Femur (tissue), 1 donor: Measurements from ENCODE around the gene CDPF1.
"Not testable (repeated sequence)": the region's sequence is repeated elsewhere in the genome, so short reads cannot be mapped to it uniquely, and the experiment has no call there.

Source experiments
- DNase-seq: peaks from one replicate; pipeline ENCODE4 v3.0.0-alpha.2; 2017

Gene CDPF1

DNA sequence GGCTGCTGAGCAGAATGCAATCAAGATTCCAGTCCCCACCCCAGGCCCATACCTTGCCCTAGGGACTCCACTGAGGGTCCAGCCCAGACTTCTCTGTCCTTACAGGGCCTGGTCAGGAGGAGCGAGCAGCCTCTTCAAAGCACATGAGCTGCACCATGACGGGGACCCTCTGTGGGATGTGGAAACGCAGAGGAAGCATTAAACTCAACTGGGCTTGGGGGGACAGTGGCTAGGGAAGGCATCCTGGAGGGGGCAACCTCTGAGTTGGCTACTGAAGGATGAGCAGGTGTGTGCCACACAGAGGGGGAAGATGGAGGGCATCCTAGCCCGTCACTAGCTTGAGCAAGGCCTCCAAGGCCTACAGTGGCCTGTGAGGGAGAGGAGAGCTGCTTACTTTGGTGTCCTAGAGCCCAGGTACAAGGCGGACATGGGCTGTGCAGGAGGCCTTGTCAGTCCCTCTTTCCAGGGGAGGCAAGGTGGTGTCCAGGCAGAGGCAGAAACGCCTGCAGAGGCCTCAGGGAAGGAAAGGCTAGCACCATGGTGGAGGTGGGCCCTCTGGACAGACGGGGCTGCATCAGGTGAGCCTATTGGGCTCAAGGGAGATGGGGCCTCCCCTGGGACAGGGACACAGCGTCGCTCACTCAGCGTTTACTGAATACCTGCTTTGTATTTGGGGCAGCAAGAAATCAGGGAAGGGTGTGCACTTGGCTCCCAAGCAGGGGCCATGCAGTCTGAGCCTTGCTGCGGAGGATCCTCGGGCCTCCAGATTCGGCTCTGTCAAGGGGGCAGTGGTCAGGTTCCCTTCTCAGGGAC lies 32.0 kb upstream of the CDPF1 start:
- DNase-seq: no peak

- no peak for DNase-seq
Observed at GRCh38 chr22:46280999-46281623, 31.0 kb upstream of the CDPF1 start.

DNA sequence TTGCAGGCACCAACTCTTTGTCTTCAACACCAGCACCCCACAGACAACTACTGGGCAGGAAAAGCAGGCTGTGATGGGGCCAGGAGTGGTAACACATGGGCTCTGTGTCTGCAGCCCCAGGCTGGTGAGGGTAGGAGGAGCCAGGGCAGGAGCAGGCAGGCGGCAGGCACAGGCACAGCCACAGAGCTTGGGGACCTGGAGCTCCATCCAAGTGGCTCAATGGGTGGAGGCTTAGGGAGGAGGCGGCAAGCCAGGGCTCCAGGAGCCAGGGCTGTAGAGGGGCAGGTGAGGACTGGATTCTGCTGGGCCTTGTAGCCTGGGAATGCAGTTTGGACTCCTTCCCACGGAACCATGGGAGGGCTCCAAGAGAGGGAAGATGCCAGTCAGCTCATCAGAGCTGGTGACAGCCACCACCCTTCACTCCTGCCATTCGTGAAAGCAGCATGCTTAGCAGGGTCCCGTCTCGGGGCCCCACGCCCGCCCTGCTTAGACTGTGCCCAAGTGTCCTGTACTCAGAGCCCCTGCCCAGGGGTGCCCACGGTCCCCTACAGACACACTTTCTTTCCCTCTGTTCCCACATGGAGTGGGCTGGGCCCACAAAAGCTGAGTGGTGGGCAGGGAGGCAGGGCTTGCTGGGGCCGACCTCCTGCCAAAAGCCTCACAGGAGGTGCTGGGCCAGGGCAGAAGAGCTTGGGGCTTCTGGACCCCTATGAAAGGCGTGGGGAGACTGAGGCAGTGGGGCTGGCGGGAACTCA lies 30.1 kb upstream of the CDPF1 start:
- DNase-seq: no peak

DNA sequence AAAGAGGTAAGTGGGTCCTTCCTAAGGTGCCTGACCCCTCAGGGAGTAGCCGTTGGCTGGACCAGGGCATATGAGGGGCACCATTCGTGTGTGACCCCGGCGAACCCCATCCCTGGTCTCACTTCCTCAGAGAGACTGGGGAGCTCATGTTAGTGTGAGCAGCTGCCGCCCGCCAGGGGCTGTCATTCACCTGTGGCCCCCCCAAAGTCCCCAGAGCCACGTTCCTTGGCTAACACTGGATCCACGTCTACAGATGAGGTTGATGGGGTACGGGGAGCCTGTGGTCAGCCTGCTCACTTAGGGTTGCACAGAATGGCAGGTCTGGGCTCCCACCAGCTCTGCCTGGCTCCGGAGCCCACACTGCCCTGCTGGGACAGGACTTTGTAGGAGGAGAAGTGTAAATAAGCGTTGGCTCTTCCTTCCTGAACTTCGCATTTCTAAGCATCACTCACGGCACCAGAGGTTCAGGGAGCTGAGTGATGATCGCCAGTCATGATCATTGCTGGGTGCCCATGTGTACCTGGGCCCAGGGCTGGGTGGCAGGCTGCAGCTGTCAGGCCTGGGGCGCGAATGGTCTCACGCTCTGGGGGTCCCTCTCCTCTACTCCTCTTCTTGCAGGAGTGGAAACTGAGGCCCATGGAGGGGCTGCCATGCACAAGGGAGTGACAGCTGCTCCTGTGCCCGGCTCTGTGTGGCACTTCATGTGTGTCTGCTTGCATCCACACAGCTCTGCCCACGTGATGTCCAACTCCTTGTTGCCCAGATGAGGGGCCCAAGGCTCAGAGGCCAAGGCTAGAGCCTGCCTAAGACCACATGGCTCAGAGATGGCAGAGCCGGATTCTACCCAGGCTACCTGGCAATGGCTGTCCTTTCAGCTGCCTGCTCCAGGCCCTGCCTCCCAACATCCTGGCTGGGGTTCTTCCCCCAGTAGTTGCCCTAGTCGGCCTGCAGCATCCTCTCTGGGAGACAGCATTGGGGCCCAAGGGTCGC lies 28.9 kb upstream of the CDPF1 start:
- no peak for DNase-seq

DNA sequence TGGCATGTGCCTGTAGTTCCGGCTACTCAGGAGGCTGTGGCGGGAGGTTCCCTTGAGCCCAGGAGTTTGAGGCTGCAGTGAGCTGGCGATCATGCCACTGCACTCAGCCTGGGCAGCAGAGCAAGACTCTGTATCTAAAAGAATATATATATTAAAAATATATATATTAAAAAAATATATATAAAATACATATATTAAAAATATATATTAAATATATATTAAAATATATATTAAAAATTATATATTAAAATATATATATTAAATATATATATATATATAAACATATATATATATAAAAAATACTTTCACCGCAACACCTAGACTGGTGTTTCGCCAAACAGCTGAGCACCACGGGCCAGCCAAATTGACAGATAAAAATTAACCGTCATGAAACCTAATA lies 26.5 kb upstream of the CDPF1 start:
- DNase-seq: no peak

DNA sequence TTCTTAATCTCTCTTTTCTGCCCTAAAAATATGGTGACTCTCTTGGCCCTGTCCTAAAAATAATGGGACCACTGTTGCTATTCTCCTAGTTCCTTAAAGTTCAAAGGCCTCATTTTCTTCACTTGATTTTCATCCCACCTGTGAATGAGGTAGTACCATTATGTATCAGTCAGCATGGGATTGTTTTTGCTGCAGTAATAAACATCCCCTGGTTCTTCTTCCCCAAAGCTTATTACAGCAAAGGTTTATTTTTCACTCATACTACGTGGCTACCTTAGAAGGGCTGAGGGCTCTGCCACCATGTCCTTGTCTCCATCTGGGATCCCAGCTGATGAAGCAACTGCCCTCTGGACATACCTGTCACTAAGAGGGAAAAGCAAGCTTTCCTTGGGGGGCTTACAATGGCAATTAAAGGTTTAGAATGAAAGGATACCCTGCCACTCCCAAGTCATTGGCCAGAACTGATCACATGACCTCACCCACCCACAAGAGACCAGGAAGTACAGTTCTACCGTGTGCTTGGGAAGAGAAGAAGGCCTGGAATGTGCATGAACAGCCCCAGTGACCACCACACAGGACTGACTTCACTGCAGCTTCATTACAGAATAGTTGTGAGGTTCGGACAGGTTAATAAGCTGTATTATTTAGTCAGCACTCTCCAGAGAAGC lies 25.5 kb upstream of the CDPF1 start:
- DNase-seq: no peak

DNA sequence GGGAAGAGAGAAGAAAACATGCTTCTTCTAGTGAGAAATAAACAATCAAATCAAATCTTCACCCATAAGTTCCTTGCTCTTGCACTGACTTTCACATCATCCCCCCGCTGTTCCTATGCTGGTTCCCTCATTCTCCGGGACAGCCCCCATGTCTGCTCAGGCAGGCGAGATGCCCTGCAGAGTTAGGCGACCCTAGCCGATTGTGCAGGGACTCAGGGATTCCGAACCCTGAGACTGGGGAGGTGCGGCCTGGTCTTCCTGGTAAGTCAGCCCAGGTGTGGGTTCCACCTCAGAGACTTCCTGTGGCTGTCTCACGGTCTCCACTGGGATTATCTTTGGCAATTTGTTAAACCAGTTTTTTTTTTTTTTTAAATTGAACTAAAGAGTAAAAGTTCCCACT lies 24.3 kb upstream of the CDPF1 start:
- no peak for DNase-seq

DNA sequence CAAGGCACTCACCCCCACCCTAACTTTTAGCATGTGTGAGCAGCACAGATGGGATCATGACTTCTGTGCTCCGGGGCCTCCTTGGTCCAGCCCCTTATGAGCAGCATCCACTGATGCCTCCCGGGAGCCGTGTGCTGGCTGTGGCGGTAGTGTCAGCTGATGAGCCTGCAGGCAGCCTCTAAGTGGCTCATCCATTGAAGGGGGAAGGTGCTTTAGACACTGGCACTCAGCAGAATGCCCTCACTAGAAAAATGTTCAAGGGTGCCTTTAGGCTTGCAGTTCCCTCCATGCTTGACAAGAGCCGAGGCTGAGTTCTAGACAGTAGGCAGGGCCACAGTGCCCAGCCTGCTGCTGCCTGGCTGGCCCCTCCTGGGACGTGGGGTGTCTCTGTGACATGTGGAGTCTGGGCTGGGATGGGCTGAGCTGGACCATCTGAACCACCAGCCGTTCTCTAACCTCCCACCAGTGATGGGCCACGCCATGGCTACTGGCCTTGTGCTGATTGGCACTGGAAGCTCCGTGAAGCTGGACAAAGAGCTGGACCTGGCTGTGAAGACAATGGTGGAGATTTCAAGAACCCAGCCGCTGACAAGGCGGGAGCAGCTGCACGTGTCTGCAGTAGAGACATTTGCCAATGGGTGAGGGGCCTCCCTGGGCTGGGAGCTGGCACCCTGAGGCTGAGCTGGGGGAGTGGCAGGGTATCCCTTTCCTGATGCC lies 23.5 kb upstream of the CDPF1 start:
- DNase-seq: no peak

GRCh38 chr22:46272762-46273431 lies 22.8 kb upstream of the CDPF1 start:
- no peak for DNase-seq

DNA sequence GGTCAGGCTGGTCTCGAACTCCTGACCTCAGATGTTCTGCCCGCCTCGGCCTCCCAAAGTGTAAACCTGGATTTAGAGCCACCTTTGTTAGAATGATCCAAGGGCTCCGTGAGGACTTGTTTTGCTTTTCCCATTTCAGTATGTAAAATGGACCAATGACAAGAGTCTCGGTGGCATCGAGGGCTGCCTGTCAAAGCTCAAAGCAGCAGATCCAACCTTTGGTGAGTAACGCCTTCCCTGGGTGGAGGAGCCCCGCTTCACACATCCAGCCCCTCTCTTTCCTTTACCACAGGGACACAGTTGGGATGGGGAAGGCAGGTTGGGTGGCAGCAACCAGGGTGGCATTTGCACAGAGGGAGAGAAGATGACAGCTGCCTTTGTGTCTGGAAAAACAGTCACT lies 22.1 kb upstream of the CDPF1 start:
- no peak for DNase-seq

GRCh38 chr22:46269564-46269963 lies 19.5 kb upstream of the CDPF1 start:
- no peak for DNase-seq

GRCh38 chr22:46267431-46268279 lies 17.6 kb upstream of the CDPF1 start, which contains the start of gene TTC38:
TSS of gene TTC38 (plus strand) at chr22:46268008. CDS start at chr22:46268040, 32 bp downstream.
- peak; percentile 94 for DNase-seq

DNA sequence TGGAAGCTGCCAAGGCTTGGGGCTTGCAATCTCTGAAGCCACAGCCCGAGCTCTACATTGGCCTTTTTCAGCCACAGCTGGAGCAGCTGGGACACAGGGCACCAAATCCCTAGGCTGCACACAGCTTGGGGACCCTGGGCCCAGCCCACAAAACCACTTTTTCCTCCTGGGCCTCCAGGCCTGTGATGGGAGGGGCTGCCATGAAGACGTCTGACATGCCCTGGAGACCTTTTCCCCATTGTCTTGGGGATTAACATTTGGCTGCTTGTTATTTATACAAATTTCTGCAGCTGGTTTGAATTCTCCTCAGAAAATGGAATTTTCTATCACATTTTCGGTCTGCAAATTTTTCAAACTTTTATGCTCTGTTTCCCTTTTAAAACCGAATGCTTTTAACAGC lies 15.5 kb upstream of the CDPF1 start:
- DNase-seq: not testable (repeated sequence)

- DNase-seq: not testable (repeated sequence)
Observed at GRCh38 chr22:46264520-46264919, 14.4 kb upstream of the CDPF1 start.

- DNase-seq: no peak
Observed at GRCh38 chr22:46263216-46263590, 13.1 kb upstream of the CDPF1 start, which contains the start of gene PKDREJ. TSS of gene PKDREJ (minus strand) at chr22:46263343. CDS start at chr22:46263322, 21 bp downstream.

DNA sequence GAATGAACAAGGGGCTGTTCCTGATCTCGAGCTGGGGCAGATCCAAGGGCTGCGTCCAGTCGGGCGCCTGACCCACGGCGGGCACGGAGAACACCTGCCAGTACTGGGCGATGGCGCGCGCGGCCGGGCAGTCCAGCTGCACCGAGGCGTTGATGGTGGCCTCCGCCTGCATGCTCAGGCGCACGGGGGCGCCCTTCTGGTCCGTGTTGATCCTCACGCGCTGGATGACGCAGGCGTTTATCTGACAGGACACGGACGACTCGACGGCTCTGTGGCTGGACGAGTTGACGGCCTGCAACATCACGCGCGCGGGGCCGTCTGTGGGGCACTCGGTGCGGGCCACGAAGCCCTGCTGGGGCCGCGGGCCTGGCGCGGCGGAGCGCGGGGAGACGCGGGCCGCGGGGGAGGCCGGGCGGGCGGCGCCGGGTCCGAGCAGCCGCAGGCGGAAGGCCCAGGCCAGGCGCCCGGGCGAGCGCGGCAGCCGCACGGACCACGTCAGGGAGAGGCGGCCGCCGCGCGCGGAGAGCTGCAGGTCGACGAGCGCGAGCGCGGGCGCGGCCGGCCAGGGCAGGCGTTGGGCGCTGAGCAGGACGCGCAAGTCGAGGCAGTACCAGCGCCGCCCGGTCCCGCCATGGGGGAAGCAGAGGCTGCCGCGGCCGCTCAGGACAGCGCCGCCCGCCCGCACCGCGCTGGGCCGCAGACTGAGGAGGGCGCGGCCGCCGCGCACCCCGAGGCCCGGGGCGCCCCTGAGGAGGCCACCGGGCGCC lies 12.5 kb upstream of the CDPF1 start:
- peak; percentile 55 for DNase-seq

DNA sequence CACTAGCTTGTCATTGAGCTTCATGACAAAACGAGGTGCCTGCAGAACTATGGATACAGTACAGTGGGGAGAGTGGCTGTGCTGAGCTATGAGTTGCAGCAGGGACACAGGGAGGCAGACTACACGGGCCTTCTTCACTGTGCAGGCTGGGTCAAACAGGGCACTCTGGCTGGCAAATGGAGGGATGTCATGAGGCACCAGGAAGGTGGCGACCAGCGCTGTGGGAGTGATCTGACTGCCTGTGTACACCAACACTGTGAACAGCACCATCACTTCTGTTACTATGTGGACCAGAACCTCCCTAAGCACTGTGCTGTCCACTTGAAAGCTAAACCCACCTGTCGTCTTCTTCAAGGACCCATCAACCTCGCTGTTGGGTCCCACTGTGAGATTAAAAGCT lies 9.9 kb upstream of the CDPF1 start:
- DNase-seq: no peak

DNA sequence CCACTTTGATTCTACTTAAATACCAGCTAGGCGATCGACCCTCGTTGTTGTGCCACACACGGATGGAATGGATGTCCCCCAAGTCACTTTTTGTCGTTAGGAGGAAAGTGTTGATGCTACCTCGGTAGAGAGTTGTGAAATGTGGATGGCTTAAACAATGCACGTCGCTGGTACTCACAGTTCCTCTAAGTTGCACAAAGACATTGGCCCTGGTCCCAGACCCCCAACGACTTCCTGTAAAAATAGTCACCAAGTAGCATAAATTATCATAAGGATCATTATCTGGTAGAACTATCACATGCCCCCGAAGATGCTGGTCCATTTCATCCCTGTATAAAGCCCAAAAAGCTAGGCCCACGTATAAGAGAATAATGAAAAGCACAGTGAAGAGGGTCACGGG lies 9.3 kb upstream of the CDPF1 start:
- no peak for DNase-seq
